GM21367 (cell line): ENCODE results near the gene C9orf72.
A peak's percentile ranks its signal among the peaks of the same experiment; 100 is the strongest.

Experiments
- ATAC-seq: cut with Tn5 transposase; IDR thresholded peaks from one replicate; pipeline ENCODE4 v1.9.1; 2021; ENCODE audit not compliant: unreplicated experiment

C9orf72 gene

GRCh38 chr9:27581826-27582225 is 8.5 kb upstream of the C9orf72 start:
- ATAC-seq: no peak

GRCh38 chr9:27573634-27574590 is 631 bp upstream of the C9orf72 start:
- peak; percentile 86 for ATAC-seq

GRCh38 chr9:27572566-27572917 is 739 bp downstream of the C9orf72 start:
- peak; percentile 31 for ATAC-seq

- no peak for ATAC-seq
These were observed 1.2 kb downstream of the C9orf72 start for GRCh38 chr9:27572061-27572460.

DNA sequence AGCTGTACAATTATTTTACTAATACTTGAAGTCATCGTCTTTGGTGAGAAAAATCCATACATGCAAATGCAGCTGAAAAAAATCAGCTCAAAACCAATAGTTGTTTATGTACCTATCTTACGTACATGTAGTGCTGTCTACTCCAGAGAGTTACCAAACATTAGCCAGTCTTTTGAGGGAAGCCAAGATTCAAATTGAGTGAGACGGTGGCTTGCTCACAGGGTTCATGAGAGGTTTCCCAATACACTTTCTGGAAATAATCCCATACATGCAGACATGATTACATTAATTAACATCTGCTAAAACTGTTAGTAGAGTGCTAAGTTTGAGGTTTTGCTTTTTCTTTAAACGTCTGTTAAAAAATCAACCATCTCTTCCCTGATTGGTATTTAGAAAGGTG is 2.3 kb downstream of the C9orf72 start:
- ATAC-seq: no peak

DNA sequence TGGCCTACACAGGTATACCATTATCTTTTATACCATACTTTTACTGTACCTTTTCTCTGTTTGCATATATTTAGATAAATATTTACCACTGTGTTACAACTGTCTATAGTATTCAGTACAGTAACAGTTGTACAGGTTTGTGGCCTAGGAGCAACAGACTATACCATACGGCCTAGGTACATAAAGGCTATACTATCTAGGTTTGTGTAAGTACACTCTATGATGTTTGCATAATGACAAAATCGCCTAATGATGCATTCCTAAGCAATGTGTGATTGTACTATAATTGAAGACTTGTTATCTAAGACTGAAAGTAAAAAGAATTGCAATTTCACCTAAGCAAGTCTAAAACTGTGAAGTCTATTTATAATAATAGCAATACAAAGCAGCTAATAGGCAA is 3.9 kb downstream of the C9orf72 start:
- no peak for ATAC-seq

GRCh38 chr9:27566118-27566517 is 7.2 kb downstream of the C9orf72 start:
- no peak for ATAC-seq

DNA sequence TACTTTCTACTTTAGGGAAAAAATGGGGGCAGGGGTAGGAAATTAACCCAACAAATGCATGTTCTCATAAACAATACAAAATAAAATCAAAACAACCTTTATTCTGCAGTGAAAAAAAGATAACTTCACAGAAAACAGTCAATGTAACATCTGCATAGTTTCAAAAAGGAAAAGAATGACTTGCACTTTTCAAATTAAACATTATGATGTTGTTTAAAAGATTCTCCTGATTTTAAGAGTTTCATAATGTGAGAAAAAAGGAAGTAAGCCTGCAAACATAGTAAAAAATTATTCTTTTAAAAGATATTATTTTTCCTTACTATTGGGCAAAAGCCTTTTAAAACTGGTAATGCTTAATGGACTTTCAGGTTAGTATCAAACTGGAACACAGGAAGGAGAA is 7.6 kb downstream of the C9orf72 start:
- ATAC-seq: no peak

DNA sequence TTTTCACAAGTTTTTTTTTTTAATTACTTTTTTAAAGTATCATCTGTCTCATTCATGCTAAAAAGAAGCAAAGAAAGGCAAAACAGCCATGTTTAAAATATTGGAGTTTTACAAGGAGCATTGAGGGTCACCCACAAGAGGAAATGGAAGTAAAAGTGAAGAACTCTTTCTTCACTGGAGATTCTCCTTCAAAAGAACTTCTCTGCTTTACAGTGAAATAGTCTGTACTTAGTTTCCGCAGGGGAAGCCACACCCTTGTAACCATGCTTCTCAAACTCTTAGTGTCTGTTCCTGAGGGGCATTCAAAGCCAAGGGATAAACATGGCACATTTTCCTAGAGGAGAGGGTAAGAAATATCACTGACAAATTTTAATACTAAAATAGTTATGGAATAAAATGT is 8.6 kb downstream of the C9orf72 start:
- no peak for ATAC-seq

GRCh38 chr9:27563738-27564430 is 9.4 kb downstream of the C9orf72 start:
- no peak for ATAC-seq

DNA sequence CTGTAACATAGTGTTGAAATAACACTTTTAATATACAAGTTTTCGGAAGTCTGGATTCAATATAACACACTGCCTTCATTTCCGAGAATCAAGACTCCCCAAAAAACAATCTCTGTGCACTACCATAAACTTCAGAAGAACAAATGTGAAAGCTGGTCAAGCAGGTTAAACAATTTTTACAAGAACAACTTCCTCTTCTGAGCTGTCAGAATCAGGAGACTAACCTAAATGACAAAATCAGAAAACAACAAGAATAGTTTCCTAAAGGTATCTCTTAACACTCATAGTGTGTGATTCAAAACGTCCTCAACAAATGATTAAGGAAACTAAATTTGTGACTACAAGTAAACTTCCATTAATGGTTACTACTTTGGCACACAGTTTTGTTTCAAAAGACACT is 11.6 kb downstream of the C9orf72 start:
- no peak for ATAC-seq

GRCh38 chr9:27560457-27560856 is 12.8 kb downstream of the C9orf72 start:
- no peak for ATAC-seq

DNA sequence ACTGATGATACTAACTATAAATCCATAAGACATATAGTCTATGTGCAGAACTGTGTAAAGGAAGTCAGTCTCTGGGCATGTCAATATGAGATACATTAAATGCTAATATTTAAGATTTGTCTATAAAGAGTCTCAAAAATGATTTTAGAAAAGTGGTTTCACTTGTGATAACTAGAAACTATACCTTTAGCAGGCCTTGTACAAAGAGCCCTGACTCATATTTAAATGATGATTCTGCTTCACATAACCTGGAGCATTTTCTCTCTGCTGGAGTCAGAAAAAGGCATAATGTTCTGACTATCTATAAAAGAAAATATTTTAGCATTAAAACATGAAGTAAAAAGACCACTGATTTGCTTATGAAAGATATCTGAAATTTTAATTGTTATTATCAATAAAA is 15.0 kb downstream of the C9orf72 start:
- ATAC-seq: no peak

- ATAC-seq: no peak
These were observed 16.8 kb downstream of the C9orf72 start for GRCh38 chr9:27556470-27556869.

DNA sequence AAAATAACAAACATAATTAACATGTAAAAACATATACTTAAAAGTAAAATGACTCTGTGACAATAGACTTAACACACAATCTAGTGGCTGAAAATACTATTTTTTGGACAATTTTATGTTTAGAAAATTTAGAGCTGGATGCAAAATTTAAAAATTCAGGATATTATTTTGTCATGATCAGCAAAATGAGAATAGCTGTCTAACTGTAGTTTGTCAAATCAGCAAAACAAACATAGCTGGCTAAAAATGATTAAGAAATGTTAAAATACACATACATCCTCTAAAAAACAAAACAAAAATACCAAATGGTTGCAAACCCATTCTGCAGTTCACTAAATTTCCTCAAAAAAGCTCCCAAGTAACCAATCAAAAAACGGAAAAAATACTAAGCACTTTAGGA is 18.6 kb downstream of the C9orf72 start:
- ATAC-seq: no peak

- no peak for ATAC-seq
These were observed 24.0 kb downstream of the C9orf72 start for GRCh38 chr9:27549196-27549755.

GRCh38 chr9:27548055-27548741 is 25.1 kb downstream of the C9orf72 start:
- ATAC-seq: no peak

DNA sequence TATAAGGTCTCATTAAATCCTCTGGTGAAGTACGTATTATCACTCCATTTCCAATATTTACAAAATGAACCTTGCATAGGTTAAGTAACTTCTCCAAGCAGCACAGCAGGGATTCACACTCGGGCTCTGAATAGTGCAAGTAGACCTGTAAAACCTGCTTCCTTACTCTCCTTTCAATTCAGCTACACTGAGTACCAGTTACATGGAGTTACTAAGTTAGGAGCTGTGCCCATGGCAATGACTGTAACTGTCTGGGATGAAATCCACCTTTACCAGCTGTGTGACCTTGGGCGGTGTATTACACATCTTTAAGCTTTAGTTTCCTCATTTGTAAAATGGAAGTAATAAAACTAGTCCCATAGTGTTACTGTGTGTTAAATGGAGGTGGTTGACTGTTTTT is 27.8 kb downstream of the C9orf72 start:
- no peak for ATAC-seq

- ATAC-seq: no peak
These were observed 30.8 kb downstream of the C9orf72 start for GRCh38 chr9:27542508-27542907.

DNA sequence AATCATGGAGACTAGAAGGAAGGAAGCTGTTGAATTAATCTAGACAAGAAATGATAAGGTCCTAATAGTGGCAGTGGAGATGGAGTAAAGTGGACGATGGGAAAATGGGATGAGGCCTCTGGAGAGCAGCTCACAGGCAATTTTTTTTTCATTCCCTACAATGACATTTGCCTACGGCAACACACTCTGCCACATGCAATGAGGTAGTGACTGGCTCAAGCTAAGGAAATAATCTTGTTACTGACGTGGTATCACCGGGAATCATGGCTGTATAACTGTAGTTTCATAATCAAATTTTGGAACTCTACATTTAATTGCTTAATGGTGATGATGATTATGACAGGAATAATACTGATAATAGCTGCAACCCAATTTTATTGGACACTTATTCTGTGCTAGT is 31.5 kb downstream of the C9orf72 start:
- no peak for ATAC-seq

DNA sequence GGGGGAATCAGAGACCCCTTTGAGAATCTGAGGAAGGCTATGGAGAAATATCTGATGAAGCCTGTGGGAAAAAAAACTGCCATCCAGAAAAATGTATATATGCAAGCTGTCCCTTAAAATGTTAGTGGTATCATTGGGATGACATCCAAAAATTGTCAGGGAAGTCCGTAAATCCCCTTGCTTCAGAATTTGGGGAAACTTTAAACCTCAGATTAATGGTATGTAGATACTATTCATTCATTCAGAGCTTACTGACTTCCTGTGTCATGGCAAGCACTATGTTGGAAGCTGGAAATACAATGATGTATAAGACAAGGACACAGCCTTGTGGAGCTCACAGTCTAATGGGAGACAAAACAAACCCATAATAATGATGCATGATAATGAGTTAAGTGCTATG is 32.8 kb downstream of the C9orf72 start:
- no peak for ATAC-seq
